Activated naive CD8-positive, alpha-beta T cell treated with anti-CD3 and anti-CD28 coated beads, Interleukin-2, amount 50 U/mL, for 16 hours (primary cell): ENCODE data around the gene ACVR1.
"Not testable (repeated sequence)": the region's sequence is repeated elsewhere in the genome, so short reads cannot be mapped to it uniquely, and the experiment has no call there.

Source experiments
- DNase-seq: peaks from one replicate; pipeline ENCODE4 v3.0.0-alpha.2; 2020; ENCODE audit warnings: low read depth, low spot score

The ACVR1 gene

GRCh38 chr2:157760949-157761348 lies 115.2 kb downstream of the ACVR1 start:
- DNase-seq: no peak

- no peak for DNase-seq
Observed at GRCh38 chr2:157759855-157760254, 116.3 kb downstream of the ACVR1 start.

GRCh38 chr2:157758586-157758985 lies 117.5 kb downstream of the ACVR1 start:
- no peak for DNase-seq

- no peak for DNase-seq
Observed at GRCh38 chr2:157757500-157757899, 118.6 kb downstream of the ACVR1 start.

GRCh38 chr2:157756447-157756846 lies 119.7 kb downstream of the ACVR1 start:
- not testable (repeated sequence) for DNase-seq

GRCh38 chr2:157751462-157752058 lies 124.6 kb downstream of the ACVR1 start:
- DNase-seq: no peak

- no peak for DNase-seq
Observed at GRCh38 chr2:157749684-157750083, 126.4 kb downstream of the ACVR1 start.

- DNase-seq: no peak
Observed at GRCh38 chr2:157748371-157749142, 127.6 kb downstream of the ACVR1 start.

GRCh38 chr2:157747695-157748370 lies 128.3 kb downstream of the ACVR1 start:
- no peak for DNase-seq

- DNase-seq: no peak
Observed at GRCh38 chr2:157747280-157747679, 128.8 kb downstream of the ACVR1 start.

GRCh38 chr2:157746234-157746950 lies 129.7 kb downstream of the ACVR1 start:
- no peak for DNase-seq

GRCh38 chr2:157744571-157745076 lies 131.5 kb downstream of the ACVR1 start:
- no peak for DNase-seq

- no peak for DNase-seq
Observed at GRCh38 chr2:157743051-157743450, 133.1 kb downstream of the ACVR1 start.

GRCh38 chr2:157741819-157742484 lies 134.2 kb downstream of the ACVR1 start:
- DNase-seq: no peak

- no peak for DNase-seq
Observed at GRCh38 chr2:157737656-157738055, 138.5 kb downstream of the ACVR1 start.

- DNase-seq: no peak
Observed at GRCh38 chr2:157735532-157735931, 140.6 kb downstream of the ACVR1 start.

GRCh38 chr2:157733263-157733662 lies 142.9 kb downstream of the ACVR1 start:
- no peak for DNase-seq

GRCh38 chr2:157732596-157732995 lies 143.5 kb downstream of the ACVR1 start:
- DNase-seq: no peak

GRCh38 chr2:157727693-157728092 lies 148.4 kb downstream of the ACVR1 start:
- no peak for DNase-seq

- no peak for DNase-seq
Observed at GRCh38 chr2:157726946-157727345, 149.2 kb downstream of the ACVR1 start.

- DNase-seq: no peak
Observed at GRCh38 chr2:157725846-157726245, 150.3 kb downstream of the ACVR1 start.
